ENCODE measurements around the gene HMCN2.

HMCN2 gene

DNA sequence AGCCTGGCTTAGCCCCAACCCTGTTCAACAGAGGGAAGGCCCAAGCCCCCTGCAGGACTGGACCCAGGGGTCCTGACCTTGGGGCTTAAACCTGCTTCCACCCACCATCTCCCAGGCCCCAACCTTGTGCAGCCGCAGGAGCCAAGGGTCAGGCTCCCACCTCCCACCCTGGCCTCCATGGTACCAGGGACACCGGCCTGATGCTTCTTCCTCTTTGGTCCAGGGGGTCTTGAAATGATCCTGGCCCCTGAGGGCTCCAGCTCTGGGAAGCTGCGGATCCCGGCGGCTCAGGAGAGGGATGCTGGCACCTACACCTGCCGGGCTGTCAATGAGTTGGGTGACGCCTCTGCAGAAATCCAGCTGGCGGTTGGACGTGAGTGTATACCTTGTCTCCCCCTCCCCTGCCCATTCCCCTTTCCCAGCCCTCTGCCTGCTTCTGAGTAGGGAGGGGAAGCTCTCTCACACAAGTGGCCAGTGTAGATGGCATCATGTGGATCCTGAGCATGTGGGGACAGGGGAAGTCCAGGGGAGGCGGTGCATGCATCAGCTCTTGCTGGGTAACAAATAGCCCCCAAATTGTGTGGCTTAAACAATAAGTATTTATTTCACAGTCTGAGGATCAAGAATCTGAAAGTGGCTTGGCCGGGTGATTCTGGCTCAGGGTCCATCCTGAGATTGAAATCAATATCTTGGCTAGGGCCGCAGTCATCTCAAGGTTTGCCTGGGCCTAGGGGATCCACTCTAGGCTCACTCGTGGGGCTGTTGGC, 44.3 kb downstream of the HMCN2 start:
- no peak for DNase-seq

DNA sequence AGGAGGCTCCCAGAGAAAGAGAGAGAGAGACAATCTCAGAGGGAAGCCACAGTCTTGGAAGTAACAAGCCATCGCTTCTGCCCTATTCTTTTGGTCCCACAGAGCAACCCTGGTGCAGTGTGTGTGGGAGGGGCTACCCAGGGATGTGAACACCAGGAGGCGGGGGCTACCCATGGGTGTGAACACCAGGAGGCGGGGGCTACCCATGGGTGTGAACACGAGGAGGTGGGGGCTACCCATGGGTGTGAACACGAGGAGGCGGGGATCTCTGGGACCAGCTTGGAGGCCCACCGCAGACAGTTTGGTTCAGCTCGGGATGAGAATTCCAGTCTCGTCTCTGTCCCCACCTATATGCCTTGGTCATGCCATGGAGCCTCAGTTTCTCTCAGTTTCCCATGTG, 44.9 kb downstream of the HMCN2 start:
- DNase-seq, result no peak

DNA sequence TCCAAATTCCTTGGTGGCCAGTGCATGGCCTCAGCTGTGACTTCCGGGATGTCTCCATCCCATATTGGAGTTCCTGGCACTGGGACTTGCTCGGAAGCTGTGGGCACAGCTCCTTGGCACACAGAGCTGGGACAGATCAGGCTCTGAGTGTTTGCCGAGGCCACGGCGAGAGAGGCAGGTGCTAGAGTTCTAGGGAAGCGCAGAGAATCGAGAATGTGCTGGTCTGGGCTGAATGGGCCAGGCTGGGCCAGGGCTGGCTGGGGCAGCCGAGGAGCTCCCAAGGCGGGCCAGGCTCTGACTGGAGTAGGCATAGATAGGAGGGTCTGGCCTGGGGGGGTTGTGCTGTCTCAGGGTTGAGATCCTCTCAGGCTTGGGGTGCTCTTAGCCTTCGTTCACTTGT, 45.4 kb downstream of the HMCN2 start:
- no peak for DNase-seq

DNA sequence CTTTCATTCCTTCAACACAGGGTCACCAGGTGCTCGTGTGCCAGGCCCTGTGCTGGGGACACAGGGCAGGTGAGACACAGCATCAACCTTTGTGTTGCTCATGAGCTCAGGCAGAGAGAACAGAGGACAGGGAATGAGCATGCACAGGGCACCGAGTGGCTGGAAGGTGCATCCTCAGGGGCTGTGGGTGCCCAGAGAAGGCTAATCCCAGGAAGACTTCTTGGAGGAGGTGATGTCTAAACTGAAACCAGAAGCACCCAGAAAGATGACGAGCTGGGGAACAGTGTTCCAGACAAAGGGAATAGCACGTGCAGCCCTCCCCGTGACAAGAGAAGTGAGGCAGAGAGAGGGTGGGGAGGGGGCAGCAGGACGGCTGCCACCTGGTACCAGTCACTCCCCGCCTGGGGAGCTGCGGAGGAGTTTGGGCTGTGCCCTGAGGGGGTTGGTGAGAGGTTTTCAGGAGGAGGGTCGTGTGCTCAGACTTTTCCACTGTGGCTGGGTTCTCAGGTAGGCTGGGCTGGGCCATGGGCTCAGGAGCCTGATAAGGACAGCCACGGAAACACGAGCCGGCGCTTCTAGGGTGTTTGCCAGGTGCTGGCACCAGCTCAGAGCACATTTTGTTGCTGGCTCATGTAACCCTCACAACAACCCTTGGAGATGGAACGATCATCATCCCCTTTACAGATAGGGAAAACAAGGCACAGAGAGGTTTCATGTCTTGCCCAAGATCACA, 46.0 kb downstream of the HMCN2 start:
- no peak for DNase-seq

DNA sequence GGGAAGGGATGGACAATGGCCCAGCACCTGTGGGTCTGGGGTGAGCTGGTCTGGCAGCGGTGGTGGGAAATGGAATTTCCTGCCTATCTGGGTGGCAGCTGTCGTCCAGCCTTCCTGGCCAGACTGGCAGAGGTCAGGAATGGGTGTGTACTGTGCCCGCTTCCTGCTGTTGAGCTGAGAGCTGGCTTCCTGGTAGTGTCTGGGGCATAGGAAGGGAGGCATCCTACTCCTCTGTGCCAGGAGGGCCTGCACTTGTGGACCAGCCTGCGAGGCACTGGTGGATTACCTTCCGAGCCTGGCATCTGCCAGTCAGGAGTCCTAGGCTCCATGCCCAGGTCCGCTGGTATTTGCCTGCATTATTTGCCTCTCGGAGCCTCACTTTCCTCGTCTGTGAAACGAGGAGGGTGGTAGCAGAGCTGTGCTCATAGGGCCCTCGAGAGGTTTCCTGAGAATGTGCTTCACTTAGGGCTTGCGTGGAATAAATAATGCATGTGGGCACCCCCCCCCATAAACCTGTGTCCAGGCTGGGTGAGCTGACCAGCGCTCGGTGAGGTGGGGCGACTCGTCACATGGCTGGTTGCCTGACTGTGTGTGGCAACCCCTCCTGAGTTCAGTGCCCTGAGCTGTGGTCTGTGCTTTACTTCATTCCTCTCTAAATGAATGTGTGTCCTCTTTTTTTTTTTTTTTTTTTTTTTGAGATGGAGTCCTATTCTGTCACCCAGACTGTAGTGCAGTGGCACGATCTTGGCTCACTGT, 47.7 kb downstream of the HMCN2 start:
- DNase-seq, result no peak

DNA sequence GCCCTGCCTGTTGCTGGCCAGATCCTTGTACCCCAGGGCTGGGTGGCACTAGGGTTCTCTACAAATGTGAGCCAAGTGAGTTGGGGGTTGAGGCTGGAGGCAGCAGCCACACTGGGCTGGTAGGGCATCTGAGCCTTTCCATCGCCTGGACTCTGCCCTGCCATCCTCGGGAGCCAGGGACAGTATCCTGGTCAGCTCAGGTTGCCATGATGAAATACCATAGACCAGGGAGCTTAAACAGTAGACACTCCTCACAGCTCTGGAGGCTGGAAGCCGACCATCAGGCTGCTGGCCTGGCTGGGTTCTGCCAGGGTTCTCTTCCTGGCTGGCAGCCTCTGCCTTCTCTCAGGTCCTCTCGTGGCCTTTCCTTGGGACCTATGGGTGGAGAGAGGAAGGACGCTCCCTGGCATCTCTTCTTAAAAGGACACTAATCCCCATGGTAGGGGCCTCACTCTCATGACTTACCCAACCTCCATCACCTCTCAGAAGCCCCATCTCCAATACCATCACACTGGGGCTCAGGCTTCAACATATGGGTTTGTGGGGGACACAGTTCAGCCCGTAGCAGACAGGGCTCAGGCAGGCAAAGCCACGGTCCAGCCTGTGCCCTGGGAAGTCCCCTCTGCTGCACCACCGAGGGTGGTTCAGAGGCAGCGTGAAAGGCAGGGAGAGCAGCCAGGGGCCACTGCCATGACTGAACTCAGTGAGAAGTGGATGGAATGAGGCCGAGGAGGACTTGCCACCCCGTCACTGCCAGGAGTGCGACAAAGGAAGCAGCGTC, 50.1 kb downstream of the HMCN2 start:
- no peak for DNase-seq

DNA sequence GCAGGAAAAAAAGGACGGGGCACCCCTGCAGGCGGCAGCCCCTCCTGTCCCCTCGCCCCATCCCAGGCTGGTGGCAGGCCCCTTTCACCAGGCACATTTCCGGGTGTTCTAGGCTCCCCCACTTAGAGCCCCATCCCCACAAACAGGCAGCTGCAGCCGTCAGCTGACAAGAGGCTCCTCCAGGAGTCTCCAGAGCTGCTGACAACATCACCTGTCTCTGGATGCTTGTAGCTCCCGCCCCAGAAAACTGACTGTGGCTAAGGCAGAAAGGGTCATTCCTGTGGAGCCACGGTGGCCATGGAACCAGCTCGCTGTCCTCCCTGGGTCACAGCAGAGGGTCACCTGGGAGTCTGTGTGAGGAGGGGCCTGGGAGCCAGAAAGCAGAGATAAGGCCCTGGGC, 50.9 kb downstream of the HMCN2 start:
- no peak for DNase-seq

DNA sequence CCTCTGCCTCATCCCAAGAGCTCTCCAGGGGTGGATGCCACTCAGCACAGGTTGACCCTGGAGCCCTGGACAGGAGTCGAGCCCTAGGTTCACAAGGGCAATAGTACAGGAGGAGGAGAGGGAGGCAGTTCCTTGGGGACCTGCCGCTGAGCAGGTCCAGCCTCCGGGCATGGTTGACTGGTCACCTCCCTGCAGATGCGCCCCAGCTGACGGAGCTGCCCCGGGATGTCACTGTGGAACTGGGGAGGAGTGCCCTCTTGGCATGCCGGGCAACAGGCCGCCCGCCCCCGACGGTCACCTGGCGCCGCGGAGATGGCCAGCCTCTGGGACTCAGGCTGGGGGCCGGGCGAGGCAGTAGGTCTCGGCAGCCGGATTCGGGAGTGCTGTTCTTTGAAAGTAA, 53.7 kb downstream of the HMCN2 start:
- DNase-seq, result no peak

DNA sequence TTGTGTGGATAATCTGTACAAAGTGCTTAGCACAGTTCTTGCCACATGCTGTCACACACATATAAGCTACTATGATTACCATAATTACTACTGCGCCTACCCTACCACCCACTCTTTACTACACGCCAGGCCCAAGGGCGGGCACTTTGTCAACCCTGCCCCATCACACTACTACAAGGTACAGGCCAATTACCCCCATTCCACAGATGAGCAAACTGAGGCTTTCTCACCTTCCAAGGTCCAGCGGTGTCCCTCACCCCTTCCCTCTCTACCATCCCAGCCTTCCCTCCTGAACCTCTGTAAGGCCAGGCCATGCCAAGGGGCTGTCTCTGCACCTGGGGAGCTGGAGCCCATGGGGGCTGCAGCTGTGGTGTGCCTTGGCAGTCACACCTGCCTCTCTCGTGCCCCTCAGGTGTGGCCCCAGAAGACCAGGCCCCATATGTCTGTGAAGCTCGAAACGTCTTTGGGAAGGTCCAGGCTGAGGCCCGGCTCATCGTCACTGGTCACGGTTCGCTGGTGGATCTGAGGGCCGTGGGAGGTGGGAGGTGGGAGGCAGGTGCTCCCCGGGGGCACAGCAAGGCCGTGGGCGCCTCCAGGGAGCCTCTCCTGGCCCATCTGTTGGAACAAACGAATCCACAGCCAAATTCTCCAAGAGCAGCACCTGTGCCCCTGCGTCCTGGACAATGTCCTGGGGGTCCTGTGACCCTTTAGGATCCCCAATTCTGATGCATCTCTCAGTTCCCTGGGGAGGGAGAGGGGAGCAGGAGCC, 54.6 kb downstream of the HMCN2 start:
- DNase-seq, result no peak

DNA sequence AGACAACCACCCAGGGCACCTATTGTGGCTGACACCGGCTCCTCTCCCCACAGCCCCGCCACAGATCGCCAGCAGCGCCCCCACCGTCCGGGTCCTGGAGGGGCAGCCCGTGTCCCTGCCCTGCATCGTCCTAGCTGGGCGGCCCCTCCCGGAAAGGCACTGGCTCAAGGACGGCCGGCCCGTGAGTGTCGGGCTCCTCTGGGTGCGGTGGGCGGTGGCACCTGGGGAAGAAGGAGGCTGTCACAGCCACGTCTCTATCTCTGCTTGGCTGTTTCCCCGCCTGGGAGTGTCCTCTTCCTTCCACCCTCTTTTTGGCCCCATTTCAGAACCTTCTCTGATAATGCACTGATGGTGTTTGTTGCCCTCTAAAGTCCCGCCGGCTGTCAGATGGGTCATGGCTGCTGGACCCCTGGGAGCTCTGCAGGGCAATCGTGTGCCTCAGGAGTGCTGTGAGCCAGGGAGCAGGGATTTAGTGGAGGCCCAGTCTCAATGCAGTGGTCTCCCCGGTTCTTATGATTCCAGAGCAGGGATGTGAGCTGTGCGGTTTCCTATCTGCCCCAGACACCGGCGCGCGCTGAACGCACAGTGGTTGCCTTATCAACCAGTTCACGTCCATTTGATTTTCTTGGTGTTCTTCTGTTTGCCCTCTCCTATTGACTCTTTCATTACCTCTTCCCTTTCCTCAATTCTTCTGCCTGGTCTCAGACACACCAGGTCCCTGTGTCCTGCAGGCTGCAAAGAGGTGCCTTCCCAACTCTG, 55.3 kb downstream of the HMCN2 start:
- DNase-seq, result no peak

DNA sequence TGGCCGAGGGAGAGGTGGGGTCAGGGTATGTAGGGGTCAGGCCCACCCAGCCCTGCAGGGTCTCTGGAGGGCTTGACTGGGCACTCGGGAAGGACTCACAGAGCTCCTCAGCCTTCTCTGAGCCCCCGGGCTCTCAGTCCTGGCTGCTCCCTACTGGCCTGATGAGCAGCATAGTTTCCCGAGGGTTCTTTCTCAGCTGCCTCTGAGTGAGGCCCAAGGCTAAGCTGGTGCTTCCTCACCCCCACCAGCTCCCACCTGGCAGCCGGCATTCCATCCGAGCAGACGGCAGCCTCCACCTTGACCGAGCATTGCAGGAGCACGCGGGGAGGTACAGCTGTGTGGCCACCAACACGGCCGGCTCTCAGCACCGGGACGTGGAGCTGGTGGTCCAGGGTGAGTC, 56.0 kb downstream of the HMCN2 start:
- DNase-seq, result no peak

DNA sequence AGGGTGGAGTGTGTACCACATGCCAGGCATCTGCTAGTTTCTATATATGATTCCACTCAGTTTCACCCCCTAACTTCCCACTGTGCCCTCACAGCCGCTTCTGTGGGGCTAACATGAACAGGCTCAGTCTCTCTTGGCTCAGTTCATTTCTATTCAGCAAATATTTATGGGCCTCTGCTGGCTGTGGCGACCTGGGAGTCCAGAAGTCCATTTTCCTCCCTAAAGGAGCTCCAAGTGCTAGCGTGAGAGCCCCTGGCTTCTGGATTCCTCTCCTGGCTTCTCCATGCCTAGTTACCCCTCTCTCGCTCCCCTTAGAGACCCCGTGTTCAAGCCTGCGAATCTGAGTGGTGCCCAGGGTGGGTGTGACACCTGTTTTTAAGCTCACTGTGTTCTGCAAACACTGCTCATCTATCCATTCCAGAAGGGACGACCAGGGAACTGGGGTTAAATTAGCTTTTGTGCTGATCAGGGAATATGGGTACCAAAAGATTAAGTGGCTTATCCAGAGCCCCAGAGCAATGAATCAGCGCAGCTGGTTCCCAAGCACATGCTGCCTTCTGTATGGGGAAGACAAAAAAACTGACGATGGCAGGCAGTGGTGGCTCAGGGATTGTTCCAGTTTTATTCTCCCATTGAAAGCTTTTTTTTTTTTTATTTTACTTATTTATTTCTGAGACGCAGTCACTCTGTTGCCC, 57.6 kb downstream of the HMCN2 start:
- no peak for DNase-seq

DNA sequence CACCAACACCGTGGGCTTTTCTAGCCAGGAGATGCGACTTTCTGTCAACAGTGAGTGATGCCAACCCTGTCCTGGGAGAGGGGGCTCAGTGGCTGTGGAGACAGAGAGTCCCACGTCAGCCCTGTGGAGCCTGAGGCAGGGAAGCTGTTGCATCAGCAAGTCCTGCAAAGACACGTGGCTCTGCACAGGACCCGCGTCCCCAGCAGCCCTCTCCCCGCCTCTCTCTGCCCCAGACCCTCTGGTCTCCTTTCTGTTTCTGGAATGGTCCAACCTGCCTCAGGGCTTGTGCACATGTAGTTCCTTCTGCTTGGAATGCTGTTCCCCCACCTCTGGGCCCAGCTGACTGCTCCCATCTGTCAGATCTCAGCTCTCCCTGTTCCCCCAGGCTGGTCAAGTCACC, 60.4 kb downstream of the HMCN2 start:
- no peak for DNase-seq

DNA sequence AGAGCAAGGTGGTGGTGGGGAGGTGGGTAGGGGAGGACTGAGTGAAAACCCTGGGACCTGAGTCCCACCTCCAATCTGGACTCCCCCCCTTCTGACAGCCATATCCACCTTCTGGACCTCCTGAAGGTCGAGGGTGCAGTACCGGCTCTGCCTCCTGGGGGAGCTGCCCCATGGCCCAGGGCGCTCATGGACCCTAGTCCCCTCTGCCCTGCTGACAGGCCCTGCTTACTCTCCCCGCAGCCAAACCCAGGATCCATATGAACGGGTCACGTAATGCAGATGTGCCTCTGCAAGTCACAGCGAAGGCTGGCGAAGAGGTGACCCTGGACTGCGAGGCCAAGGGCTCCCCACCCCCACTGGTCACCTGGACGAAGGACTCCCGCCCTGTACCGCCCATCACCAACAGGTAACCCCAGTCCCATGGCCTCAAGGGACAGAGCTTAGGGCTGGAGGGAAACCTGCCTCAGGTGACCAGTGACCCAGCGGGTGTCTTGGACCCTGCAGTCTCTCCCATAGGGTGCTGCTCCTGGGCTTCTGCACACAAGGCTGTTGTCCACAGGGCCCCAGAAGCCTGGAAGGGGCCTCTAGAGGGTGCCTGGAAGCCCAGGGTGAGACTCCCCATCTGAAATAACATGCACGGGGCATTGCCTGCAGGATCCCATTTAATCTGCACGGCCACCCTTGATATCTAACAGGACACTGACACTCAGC, 61.7 kb downstream of the HMCN2 start:
- DNase-seq, result no peak

DNA sequence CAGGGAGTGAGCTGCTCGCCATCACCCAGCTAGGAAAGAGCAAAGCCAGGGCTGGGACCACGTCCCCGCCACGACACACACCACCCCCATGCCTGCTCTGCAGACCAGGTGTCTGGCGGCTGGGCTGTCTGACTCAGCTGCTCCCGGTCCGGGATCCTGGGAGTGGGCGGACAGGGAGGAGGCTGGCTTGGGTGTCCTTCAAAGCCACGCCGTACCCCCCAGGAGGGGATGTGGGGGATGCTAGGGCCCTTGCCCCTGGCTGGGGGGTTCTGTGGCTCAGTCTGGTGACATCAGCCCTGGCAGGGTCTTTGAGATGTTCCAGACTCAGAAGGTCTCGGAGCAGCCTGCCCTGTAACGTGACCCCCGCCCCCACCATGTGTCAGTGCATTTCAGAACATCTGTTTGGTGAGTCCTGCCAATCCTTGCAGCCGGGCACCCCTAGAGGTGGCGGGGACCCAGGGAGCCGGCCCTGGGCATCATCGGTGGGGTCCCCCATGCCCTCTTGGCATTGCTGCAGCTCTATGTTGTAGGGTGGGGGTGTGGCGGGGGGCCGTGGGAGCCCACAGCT, 62.3 kb downstream of the HMCN2 start:
- peak; percentile 28 for DNase-seq

DNA sequence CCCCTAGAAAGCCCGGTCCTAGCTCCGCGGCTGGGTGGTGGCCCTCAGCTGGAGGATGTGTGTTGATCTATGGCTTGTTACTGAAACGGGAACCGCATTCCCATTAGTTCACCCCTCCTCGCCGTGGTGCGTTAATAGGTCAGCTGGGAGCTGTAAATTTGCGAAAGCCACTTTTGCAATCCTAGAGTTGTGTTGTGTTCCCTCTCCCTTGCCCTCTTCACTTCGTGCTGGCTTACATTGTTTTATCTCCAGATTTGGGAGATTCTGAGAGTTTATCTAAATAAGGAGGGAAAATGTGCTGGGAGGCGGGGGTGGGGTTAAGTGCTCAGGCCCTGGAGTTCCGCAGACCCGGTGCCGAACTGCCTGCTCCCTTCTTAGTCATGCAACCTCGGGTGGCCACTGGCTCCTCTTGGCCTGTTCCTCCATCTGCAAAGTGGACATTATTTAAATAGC, 62.8 kb downstream of the HMCN2 start:
- peak; percentile 12 for DNase-seq

DNA sequence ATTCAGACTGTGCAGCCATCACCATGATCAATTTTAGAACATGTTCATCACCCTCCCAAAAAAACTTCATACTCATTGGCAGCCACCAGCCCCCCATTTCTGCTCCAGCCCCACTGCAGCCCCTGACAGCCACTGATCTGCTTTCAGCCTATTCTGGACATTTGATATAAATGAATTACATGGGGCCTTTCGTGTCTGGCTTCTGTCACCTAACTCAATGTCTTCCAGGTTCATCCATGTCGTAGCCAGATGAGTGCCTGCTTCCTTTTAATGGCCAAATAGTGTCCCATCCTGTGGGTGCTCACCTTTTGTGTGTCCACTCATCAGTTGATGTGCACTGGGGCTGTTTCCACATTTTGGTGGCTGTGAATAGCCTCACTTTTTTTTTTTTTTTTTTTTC, 63.5 kb downstream of the HMCN2 start:
- DNase-seq, result no peak

DNA sequence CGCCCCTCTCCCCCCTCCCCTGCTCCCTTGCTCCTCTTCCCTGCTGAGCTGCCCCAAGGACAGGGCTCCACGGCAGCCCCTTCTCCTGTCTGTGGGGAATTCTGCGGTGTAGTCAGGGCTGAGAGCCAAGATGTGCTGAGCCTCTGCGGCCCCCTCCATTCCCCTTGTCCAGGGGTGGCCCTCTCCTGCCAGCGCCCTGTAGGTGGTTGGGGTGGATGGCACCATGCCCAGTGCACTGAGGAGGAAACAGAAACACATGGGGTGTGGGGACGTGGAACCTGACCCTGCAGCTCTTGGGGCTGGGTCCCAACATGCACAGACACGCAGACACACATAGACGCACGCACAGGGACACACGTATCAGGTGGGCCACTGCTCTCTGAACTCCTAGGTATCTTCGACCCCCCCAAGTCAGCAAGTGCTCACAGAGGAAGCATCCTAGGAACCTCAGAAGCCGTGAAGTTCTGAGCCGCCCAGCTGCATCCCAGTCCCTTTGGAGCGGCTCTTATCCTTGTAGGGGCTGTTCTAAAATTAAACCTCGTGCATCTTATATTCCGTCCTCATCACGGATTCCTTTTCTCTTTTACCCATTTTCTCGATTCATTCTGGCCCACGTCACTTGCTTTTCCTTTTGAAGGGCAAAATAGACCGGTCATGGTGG, 64.8 kb downstream of the HMCN2 start:
- no peak for DNase-seq

DNA sequence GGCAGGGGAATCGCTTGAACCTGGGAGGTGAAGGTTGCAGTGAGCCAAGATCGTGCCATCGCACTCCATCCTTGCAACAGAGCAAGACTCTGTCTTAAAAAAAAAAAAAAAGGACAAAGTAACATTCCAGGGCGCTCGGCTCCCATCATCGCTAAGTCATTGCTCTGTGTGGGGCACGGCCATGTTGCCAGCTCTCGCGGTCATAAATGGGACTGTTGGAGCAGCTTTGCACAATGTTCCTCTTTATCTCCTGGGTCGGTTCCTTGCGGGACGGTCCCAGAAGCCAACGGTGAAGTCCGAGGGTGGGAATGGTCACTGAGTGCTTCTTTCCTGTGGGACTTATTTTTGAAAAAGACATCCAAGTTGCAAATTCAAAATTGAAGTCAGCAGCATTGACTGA, 65.5 kb downstream of the HMCN2 start:
- DNase-seq, result no peak
